Measurements from ENCODE around the gene ETF1.
A peak's percentile ranks its signal among the peaks of the same experiment; 100 is the strongest.

ETF1 gene

GRCh38 chr5:138542956-138543729, at the start of gene ETF1:
TSS of gene ETF1 (minus strand) at chr5:138543236. CDS start at chr5:138542918, 318 bp downstream.
- peak; percentile 100 for DNase-seq

GRCh38 chr5:138588013-138588788, 45.2 kb upstream of the ETF1 start:
- no peak for DNase-seq

GRCh38 chr5:138585157-138585556, 42.1 kb upstream of the ETF1 start:
- no peak for DNase-seq

- no peak for DNase-seq
These were observed 41.1 kb upstream of the ETF1 start for GRCh38 chr5:138583984-138584637.

DNA sequence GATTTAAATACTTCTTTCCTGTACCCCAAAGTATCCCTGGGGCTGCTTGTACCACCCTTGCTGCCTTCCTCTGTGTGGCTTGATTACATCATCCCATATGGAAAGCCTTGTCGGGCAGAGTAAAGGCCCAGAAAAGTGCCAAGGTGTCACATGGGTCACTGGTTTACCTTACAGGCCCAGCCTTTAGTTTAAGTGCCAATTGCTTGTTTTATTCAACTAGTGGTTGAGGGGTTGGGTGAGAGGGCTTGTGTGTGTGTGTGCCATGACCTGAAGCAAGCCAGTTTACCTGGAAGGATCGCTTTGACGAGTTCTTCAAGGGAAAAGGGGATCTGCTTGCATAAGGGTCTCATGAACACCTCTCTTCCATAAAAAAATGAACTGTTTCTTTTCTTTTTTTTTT, 39.9 kb upstream of the ETF1 start:
- DNase-seq = no peak

DNA sequence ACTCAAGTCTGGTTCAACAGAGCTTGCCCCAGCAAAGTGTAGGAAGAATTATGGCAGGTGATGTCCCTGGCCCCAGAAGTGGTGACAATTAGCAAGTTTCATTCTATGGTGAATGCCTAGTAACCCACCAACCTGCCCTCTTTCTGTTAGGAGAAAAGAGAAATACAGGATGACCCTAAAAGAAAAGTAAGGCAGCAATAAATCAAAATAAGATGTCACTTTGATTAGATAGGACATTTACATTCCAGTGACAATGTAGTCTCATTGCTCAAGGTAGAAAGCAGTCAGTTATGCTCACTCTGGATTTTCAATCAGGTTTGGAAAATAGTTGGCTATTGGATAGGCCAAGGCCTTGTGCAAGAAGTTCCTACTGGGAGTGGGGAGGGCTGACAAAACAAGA, 37.7 kb upstream of the ETF1 start:
- no peak for DNase-seq

DNA sequence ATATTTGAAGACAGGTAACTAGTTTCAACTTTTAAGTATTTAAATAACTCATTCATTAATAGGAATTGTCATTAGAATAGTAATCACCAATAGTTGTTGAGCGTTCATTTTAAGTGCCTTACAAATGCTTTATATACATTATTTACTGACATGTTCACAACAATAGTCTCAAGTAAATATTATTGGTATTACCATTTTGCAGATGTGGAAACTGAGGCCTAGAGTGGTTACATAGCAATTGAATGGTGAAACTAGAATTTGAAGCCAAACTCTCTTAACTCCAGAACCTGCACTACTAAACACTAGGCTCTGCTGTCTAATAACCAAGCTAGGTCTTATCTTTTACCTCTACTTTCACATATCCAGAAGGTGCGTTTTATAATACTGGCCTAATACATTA, 37.0 kb upstream of the ETF1 start:
- DNase-seq = no peak

- no peak for DNase-seq
These were observed 36.5 kb upstream of the ETF1 start for GRCh38 chr5:138579517-138579863.

- no peak for DNase-seq
These were observed 34.4 kb upstream of the ETF1 start for GRCh38 chr5:138577452-138577851.

GRCh38 chr5:138575194-138576015, 32.4 kb upstream of the ETF1 start, which contains the start of gene HSPA9:
TSS of gene HSPA9 (minus strand) at chr5:138575401. CDS start at chr5:138575318, 83 bp downstream.
- peak; percentile 100 for DNase-seq

GRCh38 chr5:138574744-138575193, 31.7 kb upstream of the ETF1 start:
- DNase-seq = peak; percentile 59

GRCh38 chr5:138573949-138574670, 31.1 kb upstream of the ETF1 start:
- no peak for DNase-seq

DNA sequence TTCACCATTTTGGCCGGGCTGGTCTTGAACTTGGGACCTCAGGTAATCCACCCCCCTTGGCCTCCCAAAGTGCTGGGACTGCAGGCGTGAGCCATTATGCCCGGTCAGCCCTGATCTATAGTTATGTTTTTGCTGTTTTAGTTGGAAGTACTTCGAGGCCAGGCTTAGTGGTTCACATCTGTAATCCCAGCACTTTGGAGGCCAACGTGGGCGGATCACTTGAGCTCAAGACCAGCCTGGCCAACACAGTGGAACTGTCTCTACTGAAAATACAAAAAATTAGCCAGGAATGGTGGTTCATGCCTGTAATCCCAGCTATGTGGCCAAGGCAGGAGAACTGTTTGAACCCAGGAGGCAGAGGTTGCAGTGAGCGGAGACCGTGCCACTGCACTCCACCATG, 30.2 kb upstream of the ETF1 start:
- DNase-seq = no peak

GRCh38 chr5:138570871-138571270, 27.8 kb upstream of the ETF1 start:
- DNase-seq = no peak

GRCh38 chr5:138569782-138570181, 26.7 kb upstream of the ETF1 start:
- no peak for DNase-seq

DNA sequence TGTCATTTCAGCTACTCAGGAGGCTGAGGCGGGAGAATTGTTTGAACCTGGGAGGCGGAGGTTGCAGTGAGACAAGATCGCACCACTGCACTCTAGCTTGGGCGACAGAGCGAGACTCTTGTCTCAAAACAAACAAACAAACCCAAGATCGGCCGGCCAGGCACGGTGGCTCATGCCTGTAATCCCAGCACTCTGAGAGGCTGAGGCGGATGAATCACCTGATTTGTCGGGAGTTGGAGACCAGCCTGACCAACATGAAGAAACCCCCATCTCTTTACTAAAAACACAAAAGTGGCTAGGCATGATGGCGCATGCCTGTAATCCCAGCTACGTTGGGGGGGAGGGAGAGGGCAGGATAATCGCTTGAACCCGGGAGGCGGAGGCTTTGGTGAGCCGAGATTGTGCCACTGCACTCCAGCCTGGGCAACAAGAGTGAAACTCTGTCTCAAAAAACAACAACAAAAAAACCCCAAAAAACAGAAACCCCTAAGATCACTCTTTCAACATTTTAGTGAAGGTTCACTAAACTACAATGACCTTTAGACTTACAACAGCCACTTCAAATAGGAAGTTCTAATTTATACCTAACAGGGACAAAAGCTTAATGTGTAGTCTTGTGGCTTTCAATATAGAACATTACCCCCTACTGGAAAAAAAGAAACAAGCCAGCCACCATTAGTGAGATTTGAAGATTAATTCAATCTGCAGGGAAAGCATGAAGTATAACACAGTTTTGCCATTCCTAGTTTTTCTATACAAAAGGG, 25.2 kb upstream of the ETF1 start:
- no peak for DNase-seq

DNA sequence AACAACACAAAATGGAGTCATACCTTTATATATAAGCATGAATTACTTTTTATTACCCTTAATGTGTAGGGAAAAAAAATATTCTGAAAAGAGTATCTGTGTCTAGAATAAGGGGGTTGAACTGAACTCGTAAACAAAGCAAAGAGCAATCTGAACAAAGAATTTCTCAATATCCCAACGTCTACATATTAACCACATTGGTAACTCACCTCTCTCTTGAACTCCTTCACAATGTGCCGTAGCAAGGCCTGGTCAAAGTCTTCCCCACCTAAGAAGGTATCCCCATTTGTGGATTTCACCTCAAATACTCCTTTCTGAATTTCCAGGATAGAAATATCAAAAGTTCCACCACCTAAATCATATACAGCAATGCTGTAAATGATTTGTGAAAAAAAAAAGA, 23.8 kb upstream of the ETF1 start:
- no peak for DNase-seq

DNA sequence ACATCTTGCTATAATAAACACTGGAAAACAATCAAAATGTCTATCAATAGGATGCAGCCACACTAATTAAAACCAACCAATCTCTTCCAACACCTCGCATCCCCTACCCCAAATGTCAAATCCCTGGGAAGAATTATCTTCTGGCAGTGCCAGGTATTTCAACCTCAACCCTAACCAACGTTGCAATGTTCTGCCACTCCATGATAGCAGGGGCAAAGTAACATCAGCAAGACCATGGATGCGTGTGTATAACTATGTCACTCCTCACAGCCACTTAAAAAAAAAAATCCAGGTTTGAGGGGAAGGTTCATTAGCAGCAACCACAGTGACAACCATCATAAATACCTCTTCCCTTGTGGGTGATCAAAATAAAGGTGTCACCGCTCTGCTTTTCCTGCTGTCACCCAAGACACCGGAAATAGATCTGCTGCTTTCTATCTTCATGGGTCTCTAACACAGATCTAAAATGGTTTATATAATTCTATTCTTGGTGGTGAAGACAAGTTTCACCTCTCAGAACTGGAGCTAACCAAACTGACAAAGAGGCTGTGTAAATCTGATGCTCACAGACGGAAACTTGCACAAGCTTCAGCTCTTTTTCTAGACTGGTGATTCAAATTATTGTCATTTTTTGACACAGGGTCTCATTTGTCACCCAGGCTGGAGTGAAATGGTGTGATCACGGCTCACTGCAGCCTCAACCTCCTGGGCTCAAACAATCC, 22.2 kb upstream of the ETF1 start:
- DNase-seq = no peak

- DNase-seq = no peak
These were observed 21.2 kb upstream of the ETF1 start for GRCh38 chr5:138564242-138564641.

DNA sequence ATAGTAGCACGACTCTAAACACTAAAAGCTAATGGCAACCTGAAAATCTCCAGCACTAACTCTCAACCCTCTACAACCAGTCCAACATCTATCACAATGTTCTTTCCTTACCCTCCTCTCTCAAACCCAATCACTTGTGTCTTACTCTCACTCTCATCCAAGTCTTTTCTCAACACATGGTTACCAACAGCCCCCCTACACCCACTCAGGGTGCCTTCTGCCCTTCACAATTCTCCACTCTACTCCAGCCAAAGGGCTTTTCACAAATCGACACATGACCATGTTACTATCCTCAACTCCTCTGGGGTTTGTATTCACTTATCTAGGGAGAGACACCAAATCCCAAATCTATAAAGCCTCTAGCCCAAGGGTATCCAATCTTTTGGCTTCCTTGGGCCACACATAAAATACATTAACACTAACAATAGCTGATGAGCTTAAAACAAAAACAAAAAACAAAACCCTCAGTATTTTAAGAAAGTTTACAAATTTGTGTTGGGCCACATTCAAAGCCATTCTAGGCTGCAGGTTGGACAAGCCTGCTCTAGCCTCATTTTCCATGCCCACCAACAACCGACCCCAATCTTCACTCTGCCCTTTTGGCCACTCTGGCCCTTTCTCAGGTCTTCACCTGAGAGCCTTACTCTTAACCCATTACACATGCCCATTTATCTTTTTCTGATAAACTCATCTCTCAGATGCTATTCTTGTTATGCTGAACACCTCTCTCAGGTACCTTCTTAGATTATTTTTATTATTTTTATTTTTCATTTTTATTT, 20.5 kb upstream of the ETF1 start:
- no peak for DNase-seq
